GM18517 (cell line): Measurements from ENCODE around the gene LAMTOR5.
A peak's percentile ranks its signal among the peaks of the same experiment; 100 is the strongest.

Experiments
- ATAC-seq: cut with Tn5 transposase; IDR thresholded peaks from one replicate; pipeline ENCODE4 v1.9.1; 2021; ENCODE audit warnings: mild to moderate bottlenecking, moderate library complexity; ENCODE audit not compliant: unreplicated experiment

Gene LAMTOR5

GRCh38 chr1:110390692-110391245, 16.7 kb downstream of the LAMTOR5 start, which contains the start of gene SLC16A4:
SLC16A4 (minus strand) TSS chr1:110391026; CDS start chr1:110389323, 1,703 bp downstream.
- no peak for ATAC-seq

- no peak for ATAC-seq
Observed at GRCh38 chr1:110390096-110390495, 17.4 kb downstream of the LAMTOR5 start.

- no peak for ATAC-seq
Observed at GRCh38 chr1:110387048-110387754, 20.3 kb downstream of the LAMTOR5 start.

GRCh38 chr1:110385369-110385768, 22.1 kb downstream of the LAMTOR5 start:
- ATAC-seq, result no peak

GRCh38 chr1:110384581-110385321, 22.7 kb downstream of the LAMTOR5 start:
- peak; percentile 51 for ATAC-seq

GRCh38 chr1:110383251-110383990, 24.1 kb downstream of the LAMTOR5 start:
- no peak for ATAC-seq

- ATAC-seq, result no peak
Observed at GRCh38 chr1:110380672-110381283, 26.7 kb downstream of the LAMTOR5 start.

GRCh38 chr1:110375490-110375889, 32.0 kb downstream of the LAMTOR5 start:
- ATAC-seq, result no peak

GRCh38 chr1:110370827-110371226, 36.7 kb downstream of the LAMTOR5 start:
- ATAC-seq, result no peak

- no peak for ATAC-seq
Observed at GRCh38 chr1:110364221-110364620, 43.3 kb downstream of the LAMTOR5 start.

- ATAC-seq, result no peak
Observed at GRCh38 chr1:110361856-110362255, 45.6 kb downstream of the LAMTOR5 start.

- no peak for ATAC-seq
Observed at GRCh38 chr1:110360431-110360830, 47.1 kb downstream of the LAMTOR5 start.

- ATAC-seq, result no peak
Observed at GRCh38 chr1:110356379-110356778, 51.1 kb downstream of the LAMTOR5 start.

- ATAC-seq, result no peak
Observed at GRCh38 chr1:110355321-110355720, 52.2 kb downstream of the LAMTOR5 start.
